GM18511 (cell line): ENCODE results near the gene PSMB2.

Source experiments
- ATAC-seq: cut with Tn5 transposase; IDR thresholded peaks from one replicate; pipeline ENCODE4 v1.9.1; 2021; ENCODE audit warnings: mild to moderate bottlenecking, moderate library complexity; ENCODE audit not compliant: unreplicated experiment

The PSMB2 gene

DNA sequence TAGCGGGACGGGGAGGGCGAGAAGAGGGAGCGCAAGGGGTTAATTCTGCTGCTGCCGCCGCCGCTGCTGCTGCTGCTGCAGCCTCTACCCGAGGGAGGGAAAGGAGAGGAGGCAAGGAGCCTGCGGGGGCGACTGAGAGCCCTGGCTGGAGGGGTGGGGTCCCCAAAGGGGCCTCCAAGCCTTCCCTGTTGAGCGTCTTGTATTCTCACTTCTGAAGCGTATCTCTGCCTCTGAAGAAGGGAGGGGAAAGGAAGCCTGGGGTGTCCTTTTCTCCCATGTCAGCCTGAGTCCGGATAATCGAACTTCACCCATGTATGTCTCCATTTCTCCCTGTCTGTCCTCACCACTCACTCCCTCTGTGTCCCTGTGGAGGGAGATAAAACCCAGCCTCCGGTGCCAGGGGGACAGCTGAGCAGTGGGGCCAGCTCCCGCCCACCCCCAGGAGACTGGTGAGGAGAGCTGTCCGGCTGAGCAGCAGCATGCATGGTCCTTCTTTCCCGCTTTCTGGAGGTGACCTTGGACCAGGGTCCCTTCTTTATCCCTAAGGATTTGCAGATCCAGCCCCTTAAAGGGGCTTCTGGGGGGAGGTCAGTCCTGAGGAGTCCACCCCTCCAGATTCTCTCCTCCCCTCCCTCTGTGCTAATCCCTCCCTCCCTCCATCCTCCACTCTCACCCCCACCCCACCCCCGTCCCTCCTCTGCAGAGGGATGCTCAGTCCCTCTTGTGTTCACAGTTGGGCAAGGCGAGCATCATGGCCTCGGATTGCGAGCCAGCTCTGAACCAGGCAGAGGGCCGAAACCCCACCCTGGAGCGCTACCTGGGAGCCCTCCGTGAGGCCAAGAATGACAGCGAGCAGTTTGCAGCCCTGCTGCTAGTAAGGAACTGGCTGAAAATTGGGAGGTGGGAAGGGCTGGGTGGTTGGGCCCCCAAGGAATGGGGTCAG lies 82.7 kb downstream of the PSMB2 start:
- ATAC-seq = no peak

DNA sequence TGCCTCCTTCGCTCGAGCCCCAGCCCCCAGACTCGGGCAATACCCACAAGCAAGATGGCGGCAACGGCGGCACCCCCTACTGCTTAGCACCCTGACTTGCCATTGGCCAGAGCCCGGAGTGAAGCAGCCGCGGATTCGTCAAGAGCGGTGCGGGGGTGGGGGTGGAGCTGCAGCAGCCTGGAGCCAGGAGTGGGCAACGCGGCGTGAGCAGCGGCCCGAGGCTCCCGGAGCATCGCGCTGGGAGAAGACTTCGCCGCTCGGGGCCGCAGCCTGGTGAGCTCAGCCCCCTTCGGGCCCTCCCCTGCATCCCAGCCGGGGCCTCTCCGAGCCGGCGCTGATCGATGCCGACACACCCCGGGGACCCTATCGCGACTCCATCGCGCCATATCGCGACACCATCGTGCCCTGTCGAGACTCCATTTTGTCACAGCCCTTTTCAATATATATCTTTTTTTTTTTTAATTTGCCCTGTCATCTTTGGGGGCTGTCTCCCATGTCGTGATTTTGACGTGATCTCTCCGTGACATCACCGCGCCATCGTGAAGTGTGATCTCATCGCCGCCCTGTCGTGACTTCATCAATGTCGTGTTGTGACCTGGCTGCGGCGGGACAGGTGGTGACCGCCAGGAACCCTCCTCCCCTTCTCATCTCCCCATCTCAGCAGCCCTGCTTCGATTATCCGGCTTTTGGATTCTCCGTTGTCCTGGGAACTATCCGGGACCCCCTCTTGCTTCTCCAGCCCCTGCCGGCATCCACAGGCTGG lies 83.5 kb downstream of the PSMB2 start, which contains the start of gene NCDN:
TSS of gene NCDN (plus strand) at position 189 of the 763 bp plus-strand sequence. CDS start at position 581, 392 bp downstream.
- ATAC-seq = peak; percentile 88

DNA sequence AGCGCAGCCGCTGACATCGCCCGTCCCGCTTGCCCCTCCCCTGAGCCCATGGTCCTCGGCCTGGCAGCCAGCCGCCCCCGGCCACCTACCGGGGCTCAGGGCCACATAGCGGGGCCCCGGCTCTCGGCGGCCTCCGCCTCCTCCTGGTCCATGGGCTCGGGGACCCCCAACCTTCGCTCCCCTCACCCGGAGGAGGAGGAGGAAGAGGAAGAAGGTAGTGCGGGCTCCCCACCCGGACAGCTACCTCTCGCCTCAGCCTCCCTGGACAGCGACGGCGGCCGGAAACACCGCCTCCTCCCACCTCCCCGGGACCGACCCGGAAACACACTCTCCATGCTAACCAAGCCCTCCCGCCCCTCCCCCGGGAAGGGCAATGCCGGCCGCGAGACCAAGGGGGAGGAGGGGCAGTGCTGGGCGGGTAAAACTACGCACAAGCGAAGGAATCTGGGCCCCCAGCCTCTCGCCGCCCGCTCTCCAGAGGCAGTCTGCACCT lies 84.2 kb downstream of the PSMB2 start, which contains the start of gene KIAA0319L:
TSS of gene KIAA0319L (minus strand) at position 286 of the 493 bp plus-strand sequence. CDS start 2,912 bp downstream, outside the sequence.
- peak; percentile 87 for ATAC-seq

DNA sequence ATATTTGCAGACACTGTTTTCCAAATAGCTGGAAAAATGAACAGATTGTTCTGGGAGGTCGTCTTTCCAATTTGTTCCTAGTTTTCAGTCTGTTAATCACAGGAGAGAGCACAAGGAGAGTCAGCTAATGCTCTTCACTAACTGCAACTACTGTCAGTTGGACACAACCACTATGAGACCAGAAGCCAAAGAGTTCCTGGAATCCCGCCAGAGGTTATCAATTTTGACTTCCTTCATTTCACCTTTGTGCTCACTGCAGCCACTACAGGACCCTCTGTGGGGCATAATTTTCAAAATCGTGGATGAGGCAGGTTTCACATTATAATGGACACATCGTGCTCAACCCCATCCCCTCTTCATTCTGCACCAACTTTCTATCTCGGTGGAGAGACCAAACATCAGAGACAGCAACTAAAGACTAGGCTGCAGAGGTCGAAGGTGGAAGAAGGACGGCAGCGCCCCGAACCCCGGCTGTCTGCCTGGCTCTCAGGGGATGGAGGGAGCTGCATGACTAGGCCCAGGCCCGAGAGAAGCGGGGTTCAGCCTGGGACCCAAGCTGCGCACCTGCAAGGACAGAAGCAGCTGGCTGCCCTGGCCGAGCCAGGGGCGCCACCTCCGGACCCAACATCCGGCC lies 84.7 kb downstream of the PSMB2 start:
- ATAC-seq = no peak

DNA sequence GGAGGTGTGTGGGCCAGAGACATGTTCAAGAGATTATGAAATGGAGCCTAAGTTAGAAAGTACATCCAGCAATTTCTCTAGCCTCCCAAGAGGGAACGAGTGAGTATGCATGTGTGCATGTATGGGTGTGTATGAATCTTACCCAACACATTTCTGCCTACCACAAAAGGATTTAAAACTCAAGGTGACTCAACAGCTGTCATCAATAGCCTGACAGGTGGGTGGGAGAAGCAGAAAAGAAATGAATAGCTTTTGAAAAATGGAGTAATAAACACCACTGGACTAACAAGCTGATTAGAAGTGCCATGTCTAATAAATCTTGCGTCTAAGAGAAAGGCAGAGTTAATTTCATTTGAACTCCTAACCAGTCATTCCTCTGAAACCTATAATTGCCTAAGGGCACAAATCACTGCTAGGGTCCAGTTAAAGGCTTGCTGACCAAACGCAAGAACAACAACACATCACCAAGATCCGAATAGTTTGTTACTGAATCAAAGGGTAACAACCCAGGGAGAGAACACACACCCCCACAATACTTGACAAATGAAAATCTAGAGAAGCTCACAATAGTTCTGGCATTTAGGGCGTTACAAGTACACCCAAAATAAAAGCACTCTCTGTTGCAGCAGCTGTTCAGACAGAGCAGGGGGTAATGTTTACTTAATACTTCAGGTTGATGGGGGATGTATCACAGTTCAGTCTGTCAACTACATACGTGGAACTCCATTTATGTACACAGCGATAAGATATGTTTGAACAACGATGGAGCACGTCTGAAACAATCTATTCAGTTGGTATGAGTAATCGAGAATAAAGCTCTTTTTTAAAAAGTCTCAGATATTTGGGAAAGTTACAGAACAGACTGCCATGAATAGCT lies 85.5 kb downstream of the PSMB2 start:
- no peak for ATAC-seq

DNA sequence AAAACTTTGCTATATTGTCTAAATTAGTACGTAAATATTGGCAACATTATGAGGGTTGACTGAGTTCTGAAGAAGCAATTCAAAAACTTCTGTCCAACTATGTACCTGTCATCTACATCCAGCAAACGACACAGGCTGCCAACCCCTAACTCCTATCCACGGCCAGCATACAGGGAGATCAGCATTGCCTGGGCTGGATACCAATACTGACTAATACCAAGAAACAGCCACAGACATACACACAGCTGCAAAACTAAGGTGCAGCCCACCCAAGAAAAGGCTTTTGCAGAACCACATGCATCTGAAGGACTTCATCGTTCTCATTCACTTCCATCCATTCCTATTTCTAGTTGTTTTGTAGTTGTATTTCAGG lies 86.1 kb downstream of the PSMB2 start:
- ATAC-seq = no peak

DNA sequence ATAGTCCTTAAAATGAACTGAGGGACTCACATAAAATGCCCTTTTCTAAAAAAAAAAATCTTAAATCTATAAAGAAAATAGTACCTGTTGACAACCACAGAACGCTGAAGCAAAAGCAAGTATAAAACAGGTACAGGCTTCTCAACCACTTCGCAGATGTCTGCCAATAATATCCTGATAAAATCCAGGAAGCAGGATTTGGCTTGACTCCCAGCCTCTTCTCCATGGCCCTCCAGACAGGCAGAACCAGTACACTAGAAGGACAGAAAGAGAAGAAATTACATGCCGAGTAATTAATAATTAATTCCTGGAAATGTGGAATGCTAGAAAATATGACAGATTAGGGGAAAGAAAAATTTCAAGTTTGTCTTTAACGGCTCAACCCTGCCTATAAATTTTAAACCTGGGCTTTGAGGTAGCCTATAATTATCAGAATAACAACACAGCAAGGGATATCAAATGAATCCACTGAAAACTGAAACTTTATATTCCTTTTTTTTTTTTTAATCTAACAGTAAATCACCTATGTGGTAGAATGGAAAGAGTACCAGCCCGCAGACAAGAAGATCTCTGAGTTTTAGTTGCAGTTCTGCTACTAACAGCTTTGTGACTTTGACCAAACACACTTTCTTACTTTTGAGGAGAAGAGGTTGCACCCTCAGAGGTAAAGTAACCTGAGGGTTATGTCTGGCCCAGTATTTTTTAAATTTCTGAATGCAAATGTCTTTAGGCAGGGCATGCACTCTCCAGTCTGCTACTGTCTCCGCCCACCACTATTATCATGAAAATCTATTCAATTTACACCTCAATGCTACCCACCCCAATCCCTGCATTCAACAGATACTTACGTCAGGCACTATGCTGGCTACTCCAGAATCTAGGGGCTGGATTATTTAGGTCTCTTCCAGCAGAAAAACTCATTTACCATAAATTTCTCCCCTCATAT lies 86.8 kb downstream of the PSMB2 start:
- no peak for ATAC-seq

DNA sequence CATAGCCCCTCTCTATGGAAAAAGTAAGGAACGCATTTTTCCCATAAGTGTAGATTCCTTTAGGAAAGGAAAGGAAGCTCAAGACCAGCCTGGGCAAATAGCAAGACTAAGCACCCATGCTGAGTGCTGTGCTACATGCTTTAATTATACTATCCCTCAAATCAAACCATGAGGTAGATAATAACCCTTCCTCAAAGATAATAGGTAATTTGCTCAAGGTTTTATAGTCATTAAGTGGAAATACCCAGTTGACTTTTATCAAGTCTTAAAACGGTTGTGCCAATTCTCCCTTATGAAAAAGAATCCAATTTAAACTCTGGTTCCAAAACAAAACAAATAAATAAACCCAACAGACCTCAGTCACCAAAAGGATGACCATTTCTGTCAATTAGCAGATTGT lies 87.5 kb downstream of the PSMB2 start:
- ATAC-seq = no peak
